Heart left ventricle (tissue), 13 donors: ENCODE data around the gene C2orf92.

ENCODE experiments used
- POLR2A ChIP-seq, 2 donors: fragments of 450-650 bp; IDR thresholded peaks; one replicate each; pipeline ENCODE4 v1.6.1; 2017; ENCODE audit warnings: antibody characterized with exemption in 2 of 2, mild to moderate bottlenecking in 2 of 2, moderate library complexity in 2 of 2
- TF ChIP-seq, protein P1 (sequence below), 12 donors: fragments of 200-600 bp; sonication (generic) in 4 of 12; IDR thresholded peaks; one replicate each; pipeline versions ENCODE4 v1.5.0 to v1.8.0; 2018 to 2022; ENCODE audit warnings: antibody characterized with exemption in 12 of 12, mild to moderate bottlenecking in 5 of 12
- donor health status: ischemic (EF 13 %, LVEDD 7.1; RV severe dilation, severe dysfunction).
- donor health status: DM: no; HTN: yes; CAD: no.
- donor health status: DM: no; HTN: no; CAD: no.
- donor health status: ischemic (EF 25% LVEDD 6.9; RV normal size, moderate dysfunction).
- donor health status: ischemic (EF 25% LVEDD 5.7; RV mildly dilated, moderate dysfunction).
- donor health status: ischemic (EF 35%, LVEDD 5.7; RV mildly dilated, moderate dysfunction).
- donor health status: nonischemic (EF 11% LVEDD 7.7; RV severe dilation, severe dysfunction).
- donor health status: DM: yes; HTN: yes; CAD: no.
- donor health status: PGD.
- donor health status: ischemic (EF 29% LVEDD 5.4; RV normal size, mild dysfunction).
- donor health status: nonischemic (EF 23%, LVEDD 6.1; RV moderate dilation, normal function).

DNA sequence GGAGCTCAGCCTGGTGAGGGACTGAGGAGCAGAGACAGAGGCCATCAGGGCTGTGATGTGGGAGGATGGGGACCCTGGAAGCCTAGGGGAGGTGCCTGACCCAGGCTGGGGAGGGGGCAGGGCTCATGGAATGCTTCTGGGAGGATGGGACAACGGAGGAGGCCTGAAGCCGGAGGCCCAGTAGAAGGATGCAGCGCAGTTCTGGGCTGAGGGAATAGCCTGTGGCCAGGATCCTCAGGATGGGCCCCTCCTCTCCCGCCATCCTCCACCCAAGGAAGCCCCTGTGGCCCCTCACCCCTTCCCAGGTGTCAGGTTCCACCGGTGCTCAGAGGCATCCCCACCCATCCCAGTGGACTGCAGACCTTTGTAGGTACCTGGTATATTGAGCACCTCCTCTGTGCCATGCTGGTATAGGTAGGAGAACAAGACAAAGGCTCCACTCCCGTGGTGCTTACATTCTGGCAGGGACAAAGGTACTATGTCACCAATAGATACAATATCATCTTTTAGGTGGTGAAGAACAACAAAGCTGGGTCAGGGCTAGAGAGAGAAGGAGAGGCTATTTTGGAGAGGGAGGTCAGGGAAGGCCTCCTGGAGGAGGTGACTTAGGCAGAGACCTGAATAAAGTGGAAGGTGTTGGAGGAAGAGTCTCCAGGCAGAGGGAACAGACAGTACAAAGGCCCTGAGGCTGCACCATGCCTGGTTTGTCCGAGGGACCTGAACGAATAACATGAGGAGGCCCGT, 46.6 kb downstream of the C2orf92 start:
- TF ChIP-seq POLR2A (IDR thresholded peaks at IDR 0.05): no peak
- TF ChIP-seq, protein P1, sequence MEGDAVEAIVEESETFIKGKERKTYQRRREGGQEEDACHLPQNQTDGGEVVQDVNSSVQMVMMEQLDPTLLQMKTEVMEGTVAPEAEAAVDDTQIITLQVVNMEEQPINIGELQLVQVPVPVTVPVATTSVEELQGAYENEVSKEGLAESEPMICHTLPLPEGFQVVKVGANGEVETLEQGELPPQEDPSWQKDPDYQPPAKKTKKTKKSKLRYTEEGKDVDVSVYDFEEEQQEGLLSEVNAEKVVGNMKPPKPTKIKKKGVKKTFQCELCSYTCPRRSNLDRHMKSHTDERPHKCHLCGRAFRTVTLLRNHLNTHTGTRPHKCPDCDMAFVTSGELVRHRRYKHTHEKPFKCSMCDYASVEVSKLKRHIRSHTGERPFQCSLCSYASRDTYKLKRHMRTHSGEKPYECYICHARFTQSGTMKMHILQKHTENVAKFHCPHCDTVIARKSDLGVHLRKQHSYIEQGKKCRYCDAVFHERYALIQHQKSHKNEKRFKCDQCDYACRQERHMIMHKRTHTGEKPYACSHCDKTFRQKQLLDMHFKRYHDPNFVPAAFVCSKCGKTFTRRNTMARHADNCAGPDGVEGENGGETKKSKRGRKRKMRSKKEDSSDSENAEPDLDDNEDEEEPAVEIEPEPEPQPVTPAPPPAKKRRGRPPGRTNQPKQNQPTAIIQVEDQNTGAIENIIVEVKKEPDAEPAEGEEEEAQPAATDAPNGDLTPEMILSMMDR (IDR thresholded peaks at IDR 0.05): no peak
